Osteoblast (primary cell): ENCODE results near the gene INPP4B. TPM values are rescaled to one million over a fixed set of nuclear protein-coding genes. Genes with fewer than 3 reads are reported as not detected.

Experiments used
- DNase-seq: peaks from one replicate; pipeline ENCODE4 v3.0.0; 2011; ENCODE audit warnings: low spot score, mixed read lengths; ENCODE audit not compliant: insufficient read length; ENCODE audit errors: missing footprints
- H2AFZ ChIP-seq: 2 replicates; pipeline ENCODE4 v1.6.0; 2011; ENCODE audit warnings: mild to moderate bottlenecking, low read length
- H3K27ac ChIP-seq: 2 replicates; pipeline ENCODE4 v1.5.1; 2011; ENCODE audit warnings: mild to moderate bottlenecking, low read depth, low read length, moderate library complexity
- H3K27me3 ChIP-seq: 2 replicates; pipeline ENCODE4 v1.6.0; 2012; ENCODE audit warnings: mild to moderate bottlenecking, control low read depth, inconsistent platforms, low read length, moderate library complexity; ENCODE audit not compliant: insufficient read depth
- H3K36me3 ChIP-seq: 2 replicates; pipeline ENCODE4 v1.5.1; 2011; ENCODE audit warnings: mild to moderate bottlenecking, low read length, control low read depth, moderate library complexity; ENCODE audit not compliant: insufficient read depth
- H3K4me1 ChIP-seq: 2 replicates; pipeline ENCODE4 v1.5.1; 2011; ENCODE audit warnings: mild to moderate bottlenecking, low read length, control low read depth, moderate library complexity; ENCODE audit not compliant: insufficient read depth
- H3K4me2 ChIP-seq: 2 replicates; pipeline ENCODE4 v1.6.0; 2011; ENCODE audit warnings: mild to moderate bottlenecking, low read length; ENCODE audit not compliant: insufficient read depth
- H3K4me3 ChIP-seq: fragments of 200-600 bp; sonication (generic); 3 replicates; pipeline ENCODE4 v1.5.1; 2012; ENCODE audit warnings: mild to moderate bottlenecking, low read length, inconsistent platforms; ENCODE audit not compliant: insufficient read depth
- H3K79me2 ChIP-seq: 2 replicates; pipeline ENCODE4 v1.6.0; 2012; ENCODE audit warnings: mild to moderate bottlenecking, low read length, control low read depth, inconsistent platforms; ENCODE audit not compliant: insufficient read depth
- H3K9me3 ChIP-seq: 2 replicates; pipeline ENCODE4 v1.5.1; 2011; ENCODE audit warnings: low read depth, low read length, control low read depth
- H4K20me1 ChIP-seq: 2 replicates; pipeline ENCODE4 v1.6.0; 2012; ENCODE audit warnings: mild to moderate bottlenecking, low read length, control low read depth; ENCODE audit not compliant: insufficient read depth
- CTCF ChIP-seq: IDR thresholded peaks from 2 replicates; pipeline ENCODE4 v1.5.1; 2011; ENCODE audit warnings: mild to moderate bottlenecking, low read depth, low read length, moderate library complexity; ENCODE audit errors: extremely low read depth
- total RNA-seq: library from RNA; depleted of rRNA; stranded (reverse); fragments of >200 nt; gene quantifications from 2 replicates; pipeline ENCODE4 v1.2.3, GENCODE V29; 2012

INPP4B gene
- total RNA-seq, 1 donor: 11.6 TPM

- Histone ChIP-seq H3K4me2 (no peak overlapping the region), H3K9me3 (no peaks in the 10 kb centered on the region), H3K36me3 (no peaks in the 10 kb centered on the region), H3K27me3 (no peaks in the 10 kb centered on the region), H3K4me3 (no peak overlapping the region), H3K79me2 (no peaks in the 10 kb centered on the region), H3K27ac (no peak overlapping the region), H2AFZ (no peak overlapping the region), H4K20me1 (no peaks in the 10 kb centered on the region), H3K4me1 (no peaks in the 10 kb centered on the region)
- DNase-seq: no peak
- TF ChIP-seq CTCF: no peak
These were observed 345.1 kb downstream of the INPP4B start for GRCh38 chr4:142500966-142501365.

GRCh38 chr4:142497606-142498005 lies 348.5 kb downstream of the INPP4B start:
- Histone ChIP-seq H3K36me3 (no peaks in the 10 kb centered on the region), H3K4me2 (no peak overlapping the region), H3K9me3 (no peaks in the 10 kb centered on the region), H3K4me1 (no peaks in the 10 kb centered on the region), H4K20me1 (no peaks in the 10 kb centered on the region), H3K27ac (no peak overlapping the region), H2AFZ (no peak overlapping the region), H3K79me2 (no peaks in the 10 kb centered on the region), H3K4me3 (no peak overlapping the region), H3K27me3 (no peaks in the 10 kb centered on the region)
- no peak for TF ChIP-seq CTCF
- DNase-seq: no peak

GRCh38 chr4:142493255-142494110 lies 352.6 kb downstream of the INPP4B start:
- no peak overlapping the region for H2AFZ ChIP-seq
- no peak for DNase-seq
- no peaks in the 10 kb centered on the region for H3K9me3 ChIP-seq

More at GRCh38 chr4:142493255-142494110, 352.6 kb downstream of the INPP4B start:
- no peak overlapping the region for H3K27ac ChIP-seq
- H3K4me1 ChIP-seq: no peaks in the 10 kb centered on the region
- no peaks in the 10 kb centered on the region for H4K20me1 ChIP-seq
- TF ChIP-seq CTCF: no peak
- no peak overlapping the region for H3K4me2 ChIP-seq
- no peaks in the 10 kb centered on the region for H3K36me3 ChIP-seq
- no peaks in the 10 kb centered on the region for H3K79me2 ChIP-seq
- H3K4me3 ChIP-seq: no peak overlapping the region
- no peaks in the 10 kb centered on the region for H3K27me3 ChIP-seq
